T-helper 1 cell treated with Interleukin-12 subunit alpha and Interleukin-12 subunit beta and Interleukin-4 antibody, amounts not matched to agents 30 ng/mL and 1 ng/mL, for 36 hours (primary cell): Measurements from ENCODE around the gene NDOR1. TPM values are rescaled to one million over a fixed set of nuclear protein-coding genes. Genes with fewer than 3 reads are reported as not detected.
"Not testable (repeated sequence)": the region's sequence is repeated elsewhere in the genome, so short reads cannot be mapped to it uniquely, and the experiment has no call there.

Experiments
- intact Hi-C: fragments of 100-400 bp; cut with micrococcal nuclease; formaldehyde crosslinking; loops from one replicate; pipeline ENCODE4 v1.15.1; 2024
- total RNA-seq: library from RNA; stranded (reverse); gene quantifications from 2 replicates; pipeline ENCODE4 v1.2.3, GENCODE V29; 2022

The NDOR1 gene
- total RNA-seq, 1 donor from 2014 or later, result 45.3 TPM

- intact Hi-C loops, result loop anchor here (1.0 kb wide), 6 partner anchors 14 to 169 kb away; partner anchors contain the start of genes ANAPC2, MAN1B1, NDOR1 and SSNA1
These were observed 49.3 kb downstream of the NDOR1 start, which contains the start of gene NELFB for GRCh38 chr9:137254624-137255447. Gene NELFB (plus strand): TSS chr9:137255327.

- intact Hi-C loops, result loop anchor here (1.0 kb wide), 6 partner anchors 14 to 169 kb away; partner anchors contain the start of genes ANAPC2, MAN1B1, NDOR1 and SSNA1
These were observed 50.1 kb downstream of the NDOR1 start for GRCh38 chr9:137255448-137256114.

- intact Hi-C loops, result no loop called here
These were observed 50.9 kb downstream of the NDOR1 start for GRCh38 chr9:137256362-137256761.

- intact Hi-C loops, result no loop called here
These were observed 51.4 kb downstream of the NDOR1 start for GRCh38 chr9:137256856-137257255.

GRCh38 chr9:137262173-137262908 lies 56.8 kb downstream of the NDOR1 start:
- intact Hi-C loops, result not testable (repeated sequence)

- intact Hi-C loops, result no loop called here
These were observed 57.4 kb downstream of the NDOR1 start for GRCh38 chr9:137262909-137263285.

GRCh38 chr9:137263506-137263905 lies 58.0 kb downstream of the NDOR1 start:
- intact Hi-C loops, result no loop called here

- intact Hi-C loops, result no loop called here
These were observed 58.6 kb downstream of the NDOR1 start for GRCh38 chr9:137264067-137264466.

GRCh38 chr9:137265496-137266161 lies 60.1 kb downstream of the NDOR1 start:
- intact Hi-C loops, result no loop called here

- intact Hi-C loops, result no loop called here
These were observed 60.6 kb downstream of the NDOR1 start for GRCh38 chr9:137266162-137266527.

Other genes with a start within 250 kb of the NDOR1 start
- 5.2 and 5.3 TPM in 2 replicates for gene PTGDS, start 228.2 kb upstream of the NDOR1 start, total RNA-seq
- gene LCNL1, start 222.7 kb upstream of the NDOR1 start, total RNA-seq, result not detected in 2 replicates
- 79.8 and 84.2 TPM in 2 replicates for gene PAXX, start 213.3 kb upstream of the NDOR1 start, total RNA-seq
- 1.4 and 1.8 TPM in 2 replicates for gene CLIC3, start 209.1 kb upstream of the NDOR1 start, total RNA-seq
- 30.0 and 33.9 TPM in 2 replicates for gene ABCA2, start 177.5 kb upstream of the NDOR1 start, total RNA-seq
- gene FUT7, start 173.6 kb upstream of the NDOR1 start, total RNA-seq, result 1.7 and 1.9 TPM in 2 replicates
- gene NPDC1, start 159.5 kb upstream of the NDOR1 start, total RNA-seq, result 56.7 and 57.3 TPM in 2 replicates
- not detected in 2 replicates for gene ENTPD2, start 151.6 kb upstream of the NDOR1 start, total RNA-seq
- gene SAPCD2, start 135.1 kb upstream of the NDOR1 start, total RNA-seq, result 19.7 and 21.1 TPM in 2 replicates
- gene UAP1L1, start 128.2 kb upstream of the NDOR1 start, total RNA-seq, result 15.1 and 15.7 TPM in 2 replicates
- 50.4 and 54.3 TPM in 2 replicates for gene MAN1B1, start 118.7 kb upstream of the NDOR1 start, total RNA-seq
- 251 and 260 TPM in 2 replicates for gene DPP7, start 91.0 kb upstream of the NDOR1 start, total RNA-seq
- gene GRIN1, start 66.5 kb upstream of the NDOR1 start, total RNA-seq, result 0.15 and 0.37 TPM in 2 replicates
- not detected in 2 replicates for gene LRRC26, start 35.6 kb upstream of the NDOR1 start, total RNA-seq
- gene TMEM210, start 33.6 kb upstream of the NDOR1 start, total RNA-seq, result not detected in 2 replicates
- 77.0 and 77.9 TPM in 2 replicates for gene ANAPC2, start 17.1 kb upstream of the NDOR1 start, total RNA-seq
- 88.4 and 88.8 TPM in 2 replicates for gene SSNA1, start 17.0 kb upstream of the NDOR1 start, total RNA-seq
- 9.5 and 9.9 TPM in 2 replicates for gene TPRN, start 5.0 kb upstream of the NDOR1 start, total RNA-seq
- 29.4 and 30.7 TPM in 2 replicates for gene TMEM203, start 52 bp upstream of the NDOR1 start, total RNA-seq
- gene RNF208, start 16.5 kb downstream of the NDOR1 start, total RNA-seq, result 4.3 and 5.0 TPM in 2 replicates
- 0.27 TPM in 2 replicates for gene CYSRT1, start 19.5 kb downstream of the NDOR1 start, total RNA-seq
- gene RNF224, start 21.8 kb downstream of the NDOR1 start, total RNA-seq, result not detected in 2 replicates
- gene SLC34A3, start 25.2 kb downstream of the NDOR1 start, total RNA-seq, result not detected in 2 replicates
- 275 and 280 TPM in 2 replicates for gene TUBB4B, start 35.6 kb downstream of the NDOR1 start, total RNA-seq
- 0.27 TPM in 1 of 2 replicates, not detected in the other for gene STPG3, start 45.6 kb downstream of the NDOR1 start, total RNA-seq
- 64.6 and 66.9 TPM in 2 replicates for gene NELFB, start 49.6 kb downstream of the NDOR1 start, total RNA-seq
- 16.8 and 16.9 TPM in 2 replicates for gene TOR4A, start 72.0 kb downstream of the NDOR1 start, total RNA-seq
- 1.5 and 1.8 TPM in 2 replicates for gene NRARP, start 96.6 kb downstream of the NDOR1 start, total RNA-seq
- 8.7 and 8.9 TPM in 2 replicates for gene EXD3, start 217.5 kb downstream of the NDOR1 start, total RNA-seq
- 0.44 and 0.80 TPM in 2 replicates for gene NOXA1, start 217.7 kb downstream of the NDOR1 start, total RNA-seq
- 0.07 TPM in 1 of 2 replicates, not detected in the other for gene ENTPD8, start 235.7 kb downstream of the NDOR1 start, total RNA-seq